ENCODE data around the gene ANO4. TPM values are rescaled to one million over a fixed set of nuclear protein-coding genes. Genes with fewer than 3 reads are reported as not detected.

ANO4 gene
- total RNA-seq, 1 experiment from 2014 or later = 5.7 TPM

- Histone ChIP-seq H3K79me1 (ENCODE audit: insufficient read depth, low read depth, low read length, poor library complexity, severe bottlenecking) (no peaks in the 10 kb centered on the region), H4K20me1 (ENCODE audit: control insufficient read depth, insufficient read depth, insufficient read length) (no peaks in the 10 kb centered on the region), H3K27ac (ENCODE audit: insufficient read length, low read depth, low read length) (no peak overlapping the region), H2AK5ac (ENCODE audit: insufficient read length, low read length) (no peak overlapping the region), H3K9me3 (ENCODE audit: control insufficient read depth, low read depth, low read length) (no peaks in the 10 kb centered on the region), H4K5ac (ENCODE audit: insufficient read length, low read depth, low read length) (no peak overlapping the region), H3K27me3 (ENCODE audit: insufficient read depth, low read length) (no peaks in the 10 kb centered on the region), H3K23me2 (ENCODE audit: insufficient read length, low read depth, low read length, poor library complexity, severe bottlenecking) (no peaks in the 10 kb centered on the region), H3K4me2 (ENCODE audit: insufficient read depth, insufficient read length, low read length) (no peak overlapping the region), H4K8ac (replicated peaks; ENCODE audit: insufficient read length, low read depth, low read length) (no peak overlapping the region), H3K56ac (ENCODE audit: insufficient read length, low read depth, low read length) (no peak overlapping the region), H3T11ph (ENCODE audit: low read length) (no peak overlapping the region), H3K4me1 (ENCODE audit: insufficient read depth, low read length) (peaks cover 6% of the 10 kb centered on the region; the same call in 1 of the 2 replicates), H3K18ac (ENCODE audit: insufficient read length, low read depth, low read length) (no peak overlapping the region), H2BK12ac (ENCODE audit: insufficient read length, low read depth, low read length) (no peak overlapping the region), H3K23ac (ENCODE audit: insufficient read length, low read depth, low read length) (no peak overlapping the region), H2BK120ac (ENCODE audit: low read depth, low read length, poor library complexity, severe bottlenecking) (no peak overlapping the region), H2AFZ (ENCODE audit: low read length) (no peak overlapping the region), H3K14ac (ENCODE audit: insufficient read depth, low read length) (no peak overlapping the region), H2BK20ac (ENCODE audit: low read depth, low read length, poor library complexity, severe bottlenecking) (no peak overlapping the region), H3K4ac (ENCODE audit: low read depth, low read length) (no peak overlapping the region), H3K79me2 (ENCODE audit: insufficient read depth, low read length) (no peaks in the 10 kb centered on the region), H3K9ac (ENCODE audit: extremely low read depth, insufficient read length, low read length) (no peak overlapping the region), H2BK15ac (ENCODE audit: low read depth, low read length) (no peak overlapping the region), H4K91ac (ENCODE audit: insufficient read length, low read depth, low read length) (no peak overlapping the region), H2BK5ac (ENCODE audit: insufficient read length, low read length) (no peak overlapping the region)
- no peak for DNase-seq
- H3K4me3 Mint-ChIP-seq = no peak overlapping the region
- peaks cover 13 to 15% of the 10 kb centered on the region in 2 experiments for H3K4me1 Mint-ChIP-seq
- TF ChIP-seq CTCF (conservative IDR thresholded peaks at IDR 0.05) = no peak
- no CpG with 5 or more reads among the region's 4 CpGs for WGBS (ENCODE audit: extremely low coverage, insufficient read length, low lambda C conversion rate)
- H3K9me3 Mint-ChIP-seq = 0 out of 5 replicates have a peak, but pooled peaks cover 0 to 2% of the 10 kb centered on the region in 2 experiments
- H3K27ac Mint-ChIP-seq = no peak overlapping the region
- no peaks in the 10 kb centered on the region; a peak in 1 of 7 replicates for H3K36me3 Mint-ChIP-seq (ENCODE audit: insufficient read depth in 1 of 3, low read depth in 3 of 3)
- no peaks in the 10 kb centered on the region for H3K27me3 Mint-ChIP-seq (ENCODE audit: low read depth)
These were observed 133.2 kb downstream of the ANO4 start for GRCh38 chr12:100927826-100928225.
